NCI-H226 (cell line): ENCODE results near the gene PPP1R26.
"Not testable (repeated sequence)": the region's sequence is repeated elsewhere in the genome, so short reads cannot be mapped to it uniquely, and the experiment has no call there.

Experiments
- DNase-seq: peaks from one replicate; pipeline ENCODE4 v3.0.0-alpha.2; 2015

Gene PPP1R26

GRCh38 chr9:135522931-135523330 is 43.3 kb downstream of the PPP1R26 start:
- DNase-seq, result no peak

- no peak for DNase-seq
These were observed 44.0 kb downstream of the PPP1R26 start for GRCh38 chr9:135523521-135524129.

- no peak for DNase-seq
These were observed 44.7 kb downstream of the PPP1R26 start for GRCh38 chr9:135524130-135524861.

- DNase-seq, result no peak
These were observed 45.9 kb downstream of the PPP1R26 start for GRCh38 chr9:135525241-135526088.

- DNase-seq, result no peak
These were observed 46.6 kb downstream of the PPP1R26 start for GRCh38 chr9:135526089-135526729.

GRCh38 chr9:135526730-135527571 is 47.4 kb downstream of the PPP1R26 start:
- no peak for DNase-seq

GRCh38 chr9:135528842-135529435 is 49.4 kb downstream of the PPP1R26 start:
- DNase-seq, result not testable (repeated sequence)

- DNase-seq, result no peak
These were observed 50.6 kb downstream of the PPP1R26 start for GRCh38 chr9:135530146-135530545.

GRCh38 chr9:135531096-135531495 is 51.5 kb downstream of the PPP1R26 start:
- DNase-seq, result no peak

- DNase-seq, result no peak
These were observed 53.5 kb downstream of the PPP1R26 start for GRCh38 chr9:135533113-135533512.

- DNase-seq, result no peak
These were observed 54.1 kb downstream of the PPP1R26 start for GRCh38 chr9:135533674-135534073.

GRCh38 chr9:135534192-135534711 is 54.7 kb downstream of the PPP1R26 start:
- not testable (repeated sequence) for DNase-seq

GRCh38 chr9:135534826-135535225 is 55.2 kb downstream of the PPP1R26 start:
- not testable (repeated sequence) for DNase-seq

GRCh38 chr9:135535631-135536030 is 56.0 kb downstream of the PPP1R26 start:
- not testable (repeated sequence) for DNase-seq

GRCh38 chr9:135536216-135536615 is 56.6 kb downstream of the PPP1R26 start:
- DNase-seq, result peak; percentile 67
